SK-N-SH treated with all-trans-retinoic acid at 6 μM for 48 hours (cell line): ENCODE measurements around the gene RSPRY1.

Source experiments
- ATAC-seq: fragments of 200-7000 bp; cut with Tn5 transposase; 3 replicates; pipeline ENCODE4 v1.9.1; 2020; ENCODE audit warnings: mild to moderate bottlenecking, moderate library complexity
- ARNTL ChIP-seq: fragments of 450-650 bp; formaldehyde crosslinking; IDR thresholded peaks from 2 replicates; pipeline ENCODE4 v1.5.0; 2020; ENCODE audit warnings: low read depth, mild to moderate bottlenecking, moderate library complexity, borderline replicate concordance
- BACH2 ChIP-seq: fragments of 250-450 bp; sonication (Bioruptor Pico); IDR thresholded peaks from 2 replicates; pipeline ENCODE4 v1.9.0; 2021; ENCODE audit warnings: mild to moderate bottlenecking, borderline replicate concordance
- CREB5 ChIP-seq: fragments of 250-450 bp; sonication (Bioruptor Pico); IDR thresholded peaks from 2 replicates; pipeline ENCODE4 v1.5.1; 2020; ENCODE audit warnings: low read depth, mild to moderate bottlenecking, moderate library complexity
- CSRNP3 ChIP-seq: fragments of 250-450 bp; sonication (Bioruptor Pico); IDR thresholded peaks from 2 replicates; pipeline ENCODE4 v1.5.1; 2021; ENCODE audit warnings: mild to moderate bottlenecking, moderate library complexity
- GLIS3 ChIP-seq: fragments of 250-450 bp; sonication (Bioruptor Pico); IDR thresholded peaks from 2 replicates; pipeline ENCODE4 v1.5.0; 2020; ENCODE audit warnings: mild to moderate bottlenecking, moderate library complexity
- ISL1 ChIP-seq: fragments of 250-450 bp; sonication (Bioruptor Pico); IDR thresholded peaks from 2 replicates; pipeline ENCODE4 v2.1.2; 2022; ENCODE audit warnings: mild to moderate bottlenecking, moderate library complexity
- OSR1 ChIP-seq: fragments of 250-450 bp; sonication (Bioruptor Pico); IDR thresholded peaks from 2 replicates; pipeline ENCODE4 v1.8.0; 2022; ENCODE audit warnings: moderate library complexity, mild to moderate bottlenecking, inconsistent platforms
- PATZ1 ChIP-seq: fragments of 250-450 bp; sonication (Bioruptor Pico); IDR thresholded peaks from 2 replicates; pipeline ENCODE4 v1.8.0; 2020; ENCODE audit warnings: mild to moderate bottlenecking, moderate library complexity, borderline replicate concordance
- POU6F1 ChIP-seq: fragments of 250-450 bp; sonication (Bioruptor Pico); IDR thresholded peaks from 2 replicates; pipeline ENCODE4 v1.8.0; 2021; ENCODE audit warnings: low read depth, mild to moderate bottlenecking, moderate library complexity, borderline replicate concordance
- PPARA ChIP-seq: fragments of 250-450 bp; sonication (Bioruptor Pico); IDR thresholded peaks from 2 replicates; pipeline ENCODE4 v1.5.0; 2020; ENCODE audit warnings: mild to moderate bottlenecking, borderline replicate concordance
- RARB ChIP-seq: fragments of 250-450 bp; sonication (Bioruptor Pico); IDR thresholded peaks from 2 replicates; pipeline ENCODE4 v1.8.0; 2021; ENCODE audit warnings: mild to moderate bottlenecking, moderate library complexity
- SNAI2 ChIP-seq: fragments of 250-450 bp; sonication (Bioruptor Pico); IDR thresholded peaks from 2 replicates; pipeline ENCODE4 v1.5.0; 2020; ENCODE audit warnings: mild to moderate bottlenecking, moderate library complexity
- TCF4 ChIP-seq: fragments of 250-450 bp; sonication (Bioruptor Pico); IDR thresholded peaks from 2 replicates; pipeline ENCODE4 v1.8.0; 2021; ENCODE audit warnings: mild to moderate bottlenecking, moderate library complexity, borderline replicate concordance
- TOX ChIP-seq: fragments of 250-450 bp; sonication (Bioruptor Pico); IDR thresholded peaks from 2 replicates; pipeline ENCODE4 v1.8.0; 2021; ENCODE audit warnings: mild to moderate bottlenecking, moderate library complexity, borderline replicate concordance
- TSHZ2 ChIP-seq: fragments of 250-450 bp; sonication (Bioruptor Pico); IDR thresholded peaks from 2 replicates; pipeline ENCODE4 v1.5.0; 2020; ENCODE audit warnings: mild to moderate bottlenecking, moderate library complexity
- ZC3H10 ChIP-seq: fragments of 250-450 bp; sonication (Bioruptor Pico); IDR thresholded peaks from 2 replicates; pipeline ENCODE4 v1.5.1; 2021; ENCODE audit warnings: mild to moderate bottlenecking, moderate library complexity
- ZFP30 ChIP-seq: fragments of 450-650 bp; formaldehyde crosslinking; IDR thresholded peaks from 2 replicates; pipeline ENCODE4 v1.5.0; 2022; ENCODE audit warnings: mild to moderate bottlenecking, moderate library complexity
- ZNF565 ChIP-seq: fragments of 450-650 bp; formaldehyde crosslinking; conservative IDR thresholded peaks from 2 replicates; pipeline ENCODE4 v1.5.0; 2020; ENCODE audit warnings: low read depth, mild to moderate bottlenecking, moderate library complexity
- ZNF70 ChIP-seq: fragments of 450-650 bp; formaldehyde crosslinking; IDR thresholded peaks from 2 replicates; pipeline ENCODE4 v1.5.0; 2020; ENCODE audit warnings: mild to moderate bottlenecking, moderate library complexity

RSPRY1 gene

GRCh38 chr16:57155702-57156350 is 30.3 kb upstream of the RSPRY1 start:
- ATAC-seq: no peak
- no peak for TF ChIP-seq POU6F1
- TF ChIP-seq ZFP30 (CRISPR knock-in tag): no peak
- TF ChIP-seq ARNTL (CRISPR knock-in tag): no peak
- no peak for TF ChIP-seq ZC3H10
- TF ChIP-seq TSHZ2 (CRISPR knock-in tag): no peak
- no peak for TF ChIP-seq ISL1 (CRISPR knock-in tag)
- no peak for TF ChIP-seq SNAI2
- TF ChIP-seq OSR1 (CRISPR knock-in tag): no peak
- TF ChIP-seq PATZ1 (CRISPR knock-in tag): no peak
- no peak for TF ChIP-seq CSRNP3 (CRISPR knock-in tag)
- no peak for TF ChIP-seq RARB (CRISPR knock-in tag)
- TF ChIP-seq CREB5 (CRISPR knock-in tag): no peak

GRCh38 chr16:57156351-57156703 is 29.8 kb upstream of the RSPRY1 start:
- TF ChIP-seq TOX (CRISPR knock-in tag) (no peak), ISL1 (CRISPR knock-in tag) (no peak), CSRNP3 (CRISPR knock-in tag) (no peak), ZNF565 (CRISPR knock-in tag) (no peak), PATZ1 (CRISPR knock-in tag) (no peak), BACH2 (CRISPR knock-in tag) (no peak), GLIS3 (CRISPR knock-in tag) (no peak), SNAI2 (no peak), PPARA (CRISPR knock-in tag) (no peak), ZFP30 (CRISPR knock-in tag) (no peak), TCF4 (CRISPR knock-in tag) (no peak), ZNF70 (CRISPR knock-in tag) (no peak), OSR1 (CRISPR knock-in tag) (no peak)
- TF ChIP-seq, all 23 proteins: peak for 0
- no peak for ATAC-seq
